BJ (cell line): ENCODE results near the gene PRIMPOL. TPM values are rescaled to one million over a fixed set of nuclear protein-coding genes. Genes with fewer than 3 reads are reported as not detected.
"Not testable (repeated sequence)": the region's sequence is repeated elsewhere in the genome, so short reads cannot be mapped to it uniquely, and the experiment has no call there.

Source experiments
- CTCF ChIA-PET: fragments of 350-600 bp; formaldehyde crosslinking; extraction: SDS; loops from one replicate; lab custom pipeline; 2021; ENCODE audit warnings: antibody characterized with exemption, inconsistent platforms; lab: Yijun Ruan, JAX
- POLR2A ChIA-PET: fragments of 300-600 bp; sonication (Branson Sonifier 250); formaldehyde crosslinking; extraction: SDS; loops from one replicate; lab custom pipeline; 2021; ENCODE audit warnings: antibody characterized with exemption; lab: Charles Lee
- DNase-seq: peaks from one replicate; pipeline ENCODE4 v3.0.0-alpha.2; 2011; ENCODE audit warnings: low read depth
- H3K27me3 ChIP-seq: 2 replicates; pipeline ENCODE4 v1.6.0; 2011; ENCODE audit warnings: low read length; ENCODE audit not compliant: control insufficient read depth, insufficient read depth
- H3K36me3 ChIP-seq: 2 replicates; pipeline ENCODE4 v1.5.1; 2011; ENCODE audit warnings: low read length; ENCODE audit not compliant: control insufficient read depth, insufficient read depth
- H3K4me3 ChIP-seq: 2 replicates; pipeline ENCODE4 v1.5.1; 2011; ENCODE audit warnings: low read depth, mild to moderate bottlenecking, control low read depth, low read length
- CTCF ChIP-seq: IDR thresholded peaks from 2 replicates; pipeline ENCODE4 v1.5.1; 2011; ENCODE audit warnings: low read depth, mild to moderate bottlenecking, control low read depth, inconsistent platforms, low read length, moderate library complexity; ENCODE audit not compliant: insufficient read depth
- polyA plus RNA-seq: library from polyadenylated mRNA; depleted of rRNA; stranded (reverse); fragments of >200 nt; gene quantifications from 2 replicates; pipeline ENCODE4 v1.2.3, GENCODE V29; 2011

PRIMPOL gene
- polyA plus RNA-seq, 1 experiment = 6.0 TPM

GRCh38 chr4:184733654-184734524, 84.4 kb downstream of the PRIMPOL start, which contains the start of gene CENPU:
TSS of gene CENPU (minus strand) at chr4:184734096. CDS start at chr4:184734062, 34 bp downstream.
- CTCF ChIA-PET = interaction anchor here (1.0 to 1.8 kb wide), 5 partner anchors 11 to 470 kb away, joined by 3 to 5 read pairs (median 4); no protein-coding TSS in a partner anchor

GRCh38 chr4:184734758-184735157, 85.2 kb downstream of the PRIMPOL start:
- no peak overlapping the region; the same call in 1 of the 2 replicates for H3K4me3 ChIP-seq
- H3K27me3 ChIP-seq = no peaks in the 10 kb centered on the region
- ChIA-PET CTCF (interaction anchor here (1.3 to 1.5 kb wide), 3 partner anchors 11 to 87 kb away, joined by 3 to 4 read pairs (median 4); no protein-coding TSS in a partner anchor), POLR2A (interaction anchor here (0.5 to 0.7 kb wide), 3 partner anchors 23 to 111 kb away, joined by 3 to 16 read pairs (median 5); no protein-coding TSS in a partner anchor)
- no peak for DNase-seq
- H3K36me3 ChIP-seq = no peaks in the 10 kb centered on the region
- TF ChIP-seq CTCF = no peak

More at GRCh38 chr4:184733654-184734524, 84.4 kb downstream of the PRIMPOL start, which contains the start of gene CENPU:
- DNase-seq = peak; percentile 77
- no peak for TF ChIP-seq CTCF
- POLR2A ChIA-PET = interaction anchor here (0.5 to 0.7 kb wide), 5 partner anchors 22 to 110 kb away, joined by 3 to 16 read pairs (median 5); no protein-coding TSS in a partner anchor
- H3K36me3 ChIP-seq = no peaks in the 10 kb centered on the region
- no peaks in the 10 kb centered on the region for H3K27me3 ChIP-seq
- H3K4me3 ChIP-seq = peak within 1 kb of the TSS; percentile 85

- H3K4me3 ChIP-seq, POLR2A ChIA-PET, H3K27me3 ChIP-seq, DNase-seq, CTCF ChIA-PET, H3K36me3 ChIP-seq: not testable (repeated sequence)
Measured at GRCh38 chr4:184739575-184739974, 90.0 kb downstream of the PRIMPOL start.

GRCh38 chr4:184740980-184741391, 91.4 kb downstream of the PRIMPOL start:
- DNase-seq = no peak
- Histone ChIP-seq H3K27me3 (no peaks in the 10 kb centered on the region), H3K36me3 (no peaks in the 10 kb centered on the region), H3K4me3 (no peak overlapping the region)
- TF ChIP-seq CTCF = no peak
- CTCF ChIA-PET = interaction anchor here (0.9 to 1.8 kb wide), 3 partner anchors 243 to 402 kb away, joined by 3 to 5 read pairs (median 3); partner anchors contain the start of gene SLC25A4
- POLR2A ChIA-PET = no interaction called here

GRCh38 chr4:184741651-184742050, 92.1 kb downstream of the PRIMPOL start:
- CTCF ChIA-PET = interaction anchor here (1.3 to 1.8 kb wide), 2 partner anchors 242 to 263 kb away, joined by 3 to 5 read pairs; no protein-coding TSS in a partner anchor
- H3K4me3 ChIP-seq, POLR2A ChIA-PET, DNase-seq, H3K27me3 ChIP-seq, H3K36me3 ChIP-seq: not testable (repeated sequence)

- ChIA-PET POLR2A (no interaction called here), CTCF (interaction anchor here (0.6 kb wide), 1 partner anchor 81 kb away, joined by 3 read pairs; no protein-coding TSS in a partner anchor)
- no peak for DNase-seq
- TF ChIP-seq CTCF = no peak
- no peak overlapping the region for H3K4me3 ChIP-seq
- H3K36me3 ChIP-seq = no peaks in the 10 kb centered on the region
- no peaks in the 10 kb centered on the region for H3K27me3 ChIP-seq
Measured at GRCh38 chr4:184743650-184744049, 94.1 kb downstream of the PRIMPOL start.
